HG02763 (cell line): ENCODE results near the gene EIF4ENIF1.
"Not testable (repeated sequence)": the region's sequence is repeated elsewhere in the genome, so short reads cannot be mapped to it uniquely, and the experiment has no call there.

ENCODE experiments used
- ATAC-seq: cut with Tn5 transposase; IDR thresholded peaks from one replicate; pipeline ENCODE4 v1.9.1; 2021; ENCODE audit warnings: mild to moderate bottlenecking, moderate library complexity; ENCODE audit not compliant: unreplicated experiment

The EIF4ENIF1 gene

GRCh38 chr22:31489632-31490495 lies at the start of gene EIF4ENIF1:
Gene EIF4ENIF1 (minus strand): TSS chr22:31489842. CDS start chr22:31488718, 1,124 bp downstream.
- ATAC-seq, result peak; percentile 38

- ATAC-seq, result no peak
Observed at GRCh38 chr22:31538815-31539214, 49.2 kb upstream of the EIF4ENIF1 start.

GRCh38 chr22:31537019-31537535 lies 47.4 kb upstream of the EIF4ENIF1 start:
- no peak for ATAC-seq

- no peak for ATAC-seq
Observed at GRCh38 chr22:31533374-31533773, 43.7 kb upstream of the EIF4ENIF1 start.

- ATAC-seq, result no peak
Observed at GRCh38 chr22:31532060-31532459, 42.4 kb upstream of the EIF4ENIF1 start.

GRCh38 chr22:31530823-31531195 lies 41.2 kb upstream of the EIF4ENIF1 start:
- ATAC-seq, result no peak

- no peak for ATAC-seq
Observed at GRCh38 chr22:31526270-31526669, 36.6 kb upstream of the EIF4ENIF1 start.

GRCh38 chr22:31524132-31524531 lies 34.5 kb upstream of the EIF4ENIF1 start:
- not testable (repeated sequence) for ATAC-seq

- ATAC-seq, result no peak
Observed at GRCh38 chr22:31520051-31520450, 30.4 kb upstream of the EIF4ENIF1 start.

- no peak for ATAC-seq
Observed at GRCh38 chr22:31509061-31509762, 19.6 kb upstream of the EIF4ENIF1 start.

- ATAC-seq, result no peak
Observed at GRCh38 chr22:31508536-31508935, 18.9 kb upstream of the EIF4ENIF1 start.

GRCh38 chr22:31507517-31507916 lies 17.9 kb upstream of the EIF4ENIF1 start:
- ATAC-seq, result not testable (repeated sequence)

- no peak for ATAC-seq
Observed at GRCh38 chr22:31504282-31504681, 14.6 kb upstream of the EIF4ENIF1 start.

GRCh38 chr22:31503211-31503964 lies 13.7 kb upstream of the EIF4ENIF1 start:
- no peak for ATAC-seq

- ATAC-seq, result no peak
Observed at GRCh38 chr22:31501738-31502137, 12.1 kb upstream of the EIF4ENIF1 start.

GRCh38 chr22:31497148-31497938 lies 7.7 kb upstream of the EIF4ENIF1 start:
- no peak for ATAC-seq

GRCh38 chr22:31496735-31497146 lies 7.1 kb upstream of the EIF4ENIF1 start:
- no peak for ATAC-seq

- peak; percentile 81 for ATAC-seq
Observed at GRCh38 chr22:31496007-31496734, 6.5 kb upstream of the EIF4ENIF1 start, which contains the start of gene SFI1. Gene SFI1 (plus strand): TSS chr22:31496536. CDS start chr22:31508285, 11,749 bp downstream.

GRCh38 chr22:31495343-31495742 lies 5.7 kb upstream of the EIF4ENIF1 start:
- ATAC-seq, result no peak
